Measurements from ENCODE around the gene DDX24.

- TF ChIP-seq CTCF (conservative IDR thresholded peaks at IDR 0.05 in 1 of 2, IDR thresholded peaks at IDR 0.05 in 1 of 2; ENCODE audit: low read depth in 1 of 2, low read length in 2 of 2) = no peak
- no peak for TF ChIP-seq EZH2 (IDR thresholded peaks at IDR 0.05; ENCODE audit: low read length, missing control alignments)
These were observed 946 bp downstream of the DDX24 start for GRCh38 chr14:94079891-94080620.

All from fibroblast of lung (primary cell).